GM23338 (cell line): ENCODE data around the gene CDYL2.

Experiments used
- CREB1 ChIP-seq: fragments of 250-450 bp; sonication (Bioruptor Pico); IDR thresholded peaks from 2 replicates; pipeline ENCODE4 v1.5.0; 2020; ENCODE audit warnings: low read depth, mild to moderate bottlenecking, moderate library complexity
- CTCF ChIP-seq, 2 experiments: fragments of 200-600 bp in 1 of 2; sonication (generic) in 1 of 2; conservative IDR thresholded peaks; 2 replicates each; pipeline versions ENCODE4 v1.5.1 to v1.6.1; 2016 to 2017; ENCODE audit warnings: antibody characterized with exemption in 2 of 2, low read depth in 2 of 2, mild to moderate bottlenecking in 2 of 2, moderate library complexity in 1 of 2
- EZH2 ChIP-seq: fragments of 200-600 bp; sonication (generic); IDR thresholded peaks from one replicate; pipeline ENCODE4 v1.8.0; 2017; ENCODE audit warnings: antibody characterized with exemption, mild to moderate bottlenecking, low read depth; ENCODE audit not compliant: unreplicated experiment
- POLR2AphosphoS5 ChIP-seq: IDR thresholded peaks from 2 replicates; pipeline ENCODE4 v1.6.1; 2016; ENCODE audit warnings: antibody characterized with exemption, low read depth

DNA sequence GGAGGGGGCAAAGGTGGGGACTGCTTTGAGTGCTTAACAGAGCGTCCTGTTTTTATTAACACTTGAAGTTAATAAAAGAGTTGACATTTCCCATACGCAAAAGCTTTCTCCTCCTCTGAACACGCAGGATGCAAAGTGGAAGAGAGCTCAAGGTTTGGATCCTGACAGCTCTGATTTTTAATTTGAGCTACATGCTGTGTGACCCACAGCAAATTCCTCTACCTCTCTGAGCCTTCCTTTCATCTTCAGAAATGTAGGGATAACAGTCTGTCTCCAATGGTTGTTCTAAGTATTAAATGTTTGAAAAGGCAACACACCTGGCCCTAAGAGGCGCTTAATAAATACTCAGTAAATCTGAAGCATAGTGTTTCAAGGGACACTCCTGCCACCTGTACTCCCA is 93.0 kb downstream of the CDYL2 start:
- TF ChIP-seq POLR2AphosphoS5 (no peak), EZH2 (no peak), CREB1 (no peak), CTCF (conservative IDR thresholded peaks at IDR 0.05; ENCODE audit: low read depth in 2 of 2) (no peak)
